ENCODE data around the gene HIPK2.

- no peak for TF ChIP-seq CTCF (IDR thresholded peaks at IDR 0.05; ENCODE audit: poor library complexity)
- no peak for TF ChIP-seq EZH2 (IDR thresholded peaks at IDR 0.05; ENCODE audit: borderline replicate concordance)
- TF ChIP-seq EZH2phosphoT487 (IDR thresholded peaks at IDR 0.05; ENCODE audit: low read depth, severe bottlenecking, unreplicated experiment): no peak
Measured at GRCh38 chr7:139667377-139667776, 110.4 kb downstream of the HIPK2 start.

Measured in hepatocyte (in vitro differentiated cells).